ES-I3 (cell line): ENCODE data around the gene KCNK15.

Source experiments
- H3K36me3 ChIP-seq: 2 replicates; pipeline ENCODE4 v1.6.1; 2013; ENCODE audit warnings: mild to moderate bottlenecking, low read length, control low read depth, moderate library complexity; ENCODE audit not compliant: insufficient read depth
- H3K4me1 ChIP-seq: 2 replicates; pipeline ENCODE4 v1.6.1; 2013; ENCODE audit warnings: mild to moderate bottlenecking, control low read depth, low read length; ENCODE audit not compliant: insufficient read depth
- H3K9ac ChIP-seq: 2 replicates; pipeline ENCODE4 v1.6.1; 2013; ENCODE audit warnings: low read depth, mild to moderate bottlenecking, low read length, moderate library complexity
- H3K9me3 ChIP-seq: 2 replicates; pipeline ENCODE4 v1.6.1; 2013; ENCODE audit warnings: mild to moderate bottlenecking, low read length, moderate library complexity; ENCODE audit not compliant: control insufficient read depth, insufficient read depth

Gene KCNK15

DNA sequence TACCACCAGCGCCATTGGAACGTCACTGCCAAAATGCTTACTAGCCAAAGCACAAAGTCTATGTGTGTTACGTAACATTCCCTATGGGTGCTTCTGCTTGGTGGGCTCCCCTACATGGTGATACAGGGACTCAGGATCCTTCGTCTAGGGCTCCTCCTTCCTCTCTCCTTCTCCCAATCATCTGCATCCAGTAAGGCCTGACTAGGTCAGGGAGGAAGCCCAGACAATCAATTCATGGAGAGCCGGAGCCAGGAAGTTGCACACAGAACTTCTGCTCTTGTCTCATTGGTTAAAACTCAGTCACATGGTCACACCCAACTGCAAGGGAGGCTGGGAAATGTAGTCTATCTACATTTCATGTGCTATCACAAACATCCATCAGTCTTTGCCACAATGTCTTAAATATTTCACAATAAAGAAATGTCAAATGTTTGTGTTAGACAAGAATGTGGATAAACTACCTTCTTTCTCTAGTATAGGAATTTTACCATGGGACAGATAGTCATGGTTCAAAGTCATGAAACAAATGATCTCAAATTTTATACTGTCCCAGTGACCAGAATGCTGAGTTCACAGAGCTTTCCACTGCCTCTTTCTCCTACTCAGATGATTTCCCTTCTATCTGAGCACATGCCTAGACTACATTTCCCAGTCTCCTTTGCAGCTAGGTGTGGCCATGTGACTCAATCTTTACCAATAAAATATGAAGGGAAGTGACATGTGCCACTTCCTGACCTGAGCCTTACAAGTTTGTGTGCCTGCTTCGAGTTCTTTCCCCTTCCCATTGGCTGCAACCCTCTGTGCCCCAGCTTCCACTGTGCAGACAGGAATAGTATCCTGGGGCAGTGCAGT is 9.3 kb upstream of the KCNK15 start:
- Histone ChIP-seq H3K4me1 (peaks cover 19% of the 10 kb centered on the region; the same call in 1 of the 2 replicates), H3K9me3 (no peaks in the 10 kb centered on the region), H3K9ac (no peak overlapping the region), H3K36me3 (no peaks in the 10 kb centered on the region)

DNA sequence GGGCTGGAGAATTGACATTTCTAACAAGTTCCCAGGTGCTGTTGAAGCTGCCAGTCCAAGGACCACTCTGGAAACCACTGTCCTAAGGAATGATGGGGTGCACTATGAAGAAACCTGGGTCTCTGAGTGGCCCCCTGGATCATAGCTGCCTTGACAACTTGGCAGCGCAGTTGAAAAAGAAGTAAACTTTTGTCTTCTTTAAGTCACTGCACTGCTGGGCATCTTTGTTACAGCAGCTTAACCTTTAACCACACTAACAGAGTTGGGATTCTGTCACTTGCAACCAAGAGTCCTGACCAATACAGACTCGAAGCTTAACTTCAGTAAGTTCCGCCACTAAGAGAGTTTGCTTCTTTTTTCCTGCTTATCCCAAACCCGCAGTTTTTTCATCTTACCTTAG is 8.5 kb upstream of the KCNK15 start:
- H3K36me3 ChIP-seq = no peaks in the 10 kb centered on the region
- H3K4me1 ChIP-seq = peaks cover 15% of the 10 kb centered on the region; the same call in 1 of the 2 replicates
- no peaks in the 10 kb centered on the region for H3K9me3 ChIP-seq
- no peak overlapping the region for H3K9ac ChIP-seq

DNA sequence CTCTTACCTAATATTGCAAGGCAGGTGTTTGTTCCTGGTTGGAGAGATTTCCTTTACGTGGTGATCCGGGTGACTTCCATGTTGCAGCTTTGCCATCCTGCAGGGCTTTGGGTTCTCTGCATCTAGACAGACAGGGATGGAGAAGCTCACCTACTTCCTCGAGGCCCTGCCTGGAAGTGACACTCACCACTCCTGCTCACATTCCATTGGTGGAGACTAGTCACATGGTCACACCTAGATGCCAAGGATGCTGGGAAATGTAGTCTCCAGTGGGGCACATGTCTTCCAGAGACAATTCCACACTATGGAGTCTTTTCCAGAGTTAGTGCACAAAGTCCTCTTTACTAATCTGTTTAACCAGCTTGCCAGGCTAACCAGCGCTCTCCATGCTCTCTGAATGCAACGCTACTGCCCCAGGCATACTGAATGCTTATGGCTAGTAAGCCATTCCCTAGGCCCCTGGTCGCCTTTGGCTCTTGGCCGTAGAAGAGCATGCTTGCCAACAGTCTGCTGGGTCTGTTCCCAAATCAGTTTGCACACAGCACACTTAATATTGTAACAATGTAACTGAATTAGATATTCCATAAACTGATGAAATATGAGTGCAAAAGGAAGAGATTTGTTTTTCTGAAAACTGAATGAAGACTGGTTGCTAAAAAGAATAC is 6.7 kb upstream of the KCNK15 start:
- Histone ChIP-seq H3K36me3 (no peaks in the 10 kb centered on the region), H3K9ac (no peak overlapping the region), H3K4me1 (peaks cover 10% of the 10 kb centered on the region; the same call in 1 of the 2 replicates), H3K9me3 (no peaks in the 10 kb centered on the region)

DNA sequence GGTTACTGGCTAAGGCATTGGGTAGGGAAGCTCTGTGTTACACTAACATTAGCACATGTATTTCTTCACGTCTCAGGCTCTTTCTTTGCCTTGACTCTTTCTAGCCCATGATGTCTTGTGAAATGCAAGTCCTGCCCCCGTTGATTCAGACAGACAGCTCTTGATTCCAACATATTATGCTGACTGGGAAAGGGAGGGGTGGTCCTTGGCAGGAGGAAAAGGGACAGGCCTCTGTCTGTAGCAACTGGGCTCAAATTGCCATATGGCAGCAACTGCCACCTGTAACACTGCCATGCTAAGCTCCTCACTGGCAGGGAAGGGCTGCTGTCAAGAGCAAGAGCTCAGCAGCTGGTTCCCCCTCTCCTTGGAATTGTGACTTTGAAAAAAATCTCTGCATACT is 5.7 kb upstream of the KCNK15 start:
- H3K36me3 ChIP-seq = no peaks in the 10 kb centered on the region
- H3K9ac ChIP-seq = no peak overlapping the region
- no peaks in the 10 kb centered on the region for H3K9me3 ChIP-seq
- peaks cover 10% of the 10 kb centered on the region; the same call in 1 of the 2 replicates for H3K4me1 ChIP-seq

GRCh38 chr20:44742304-44743079 is 3.2 kb upstream of the KCNK15 start:
- H3K9ac ChIP-seq = no peak overlapping the region
- no peaks in the 10 kb centered on the region for H3K9me3 ChIP-seq
- H3K4me1 ChIP-seq = 0 out of 2 replicates have a peak, but pooled peaks cover 7% of the 10 kb centered on the region
- no peaks in the 10 kb centered on the region for H3K36me3 ChIP-seq

DNA sequence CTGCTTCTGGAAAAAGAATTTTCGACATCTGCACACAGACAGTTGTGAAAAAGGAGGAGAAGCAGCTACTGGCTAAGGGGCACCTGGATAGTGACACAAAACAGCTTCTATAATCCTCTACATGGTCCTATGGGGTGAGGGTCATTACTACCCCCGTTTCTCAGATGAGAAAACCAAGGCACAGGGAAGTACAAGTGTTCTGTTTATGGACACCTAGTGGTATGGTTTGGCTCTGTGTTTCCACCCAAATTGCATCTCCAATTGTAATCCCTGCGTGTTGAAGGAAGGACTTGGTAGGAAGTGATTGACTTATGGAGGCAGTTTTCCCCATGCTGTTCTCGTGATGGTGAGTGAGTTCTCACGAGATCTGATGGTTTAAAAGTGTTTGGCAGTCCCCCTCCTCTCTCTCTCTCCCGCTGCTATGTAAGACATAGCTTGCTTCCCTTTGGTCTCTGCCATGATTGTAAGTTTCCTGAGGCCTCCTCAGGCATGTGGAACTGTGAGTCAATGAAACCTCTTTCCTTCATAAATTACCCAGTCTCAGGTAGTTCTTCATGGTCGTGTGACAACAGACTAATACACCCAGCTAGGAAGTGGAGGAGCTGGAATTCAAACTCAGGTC is 2.5 kb upstream of the KCNK15 start:
- Histone ChIP-seq H3K36me3 (no peaks in the 10 kb centered on the region), H3K4me1 (0 out of 2 replicates have a peak, but pooled peaks cover 7% of the 10 kb centered on the region), H3K9me3 (no peaks in the 10 kb centered on the region), H3K9ac (no peak overlapping the region)

DNA sequence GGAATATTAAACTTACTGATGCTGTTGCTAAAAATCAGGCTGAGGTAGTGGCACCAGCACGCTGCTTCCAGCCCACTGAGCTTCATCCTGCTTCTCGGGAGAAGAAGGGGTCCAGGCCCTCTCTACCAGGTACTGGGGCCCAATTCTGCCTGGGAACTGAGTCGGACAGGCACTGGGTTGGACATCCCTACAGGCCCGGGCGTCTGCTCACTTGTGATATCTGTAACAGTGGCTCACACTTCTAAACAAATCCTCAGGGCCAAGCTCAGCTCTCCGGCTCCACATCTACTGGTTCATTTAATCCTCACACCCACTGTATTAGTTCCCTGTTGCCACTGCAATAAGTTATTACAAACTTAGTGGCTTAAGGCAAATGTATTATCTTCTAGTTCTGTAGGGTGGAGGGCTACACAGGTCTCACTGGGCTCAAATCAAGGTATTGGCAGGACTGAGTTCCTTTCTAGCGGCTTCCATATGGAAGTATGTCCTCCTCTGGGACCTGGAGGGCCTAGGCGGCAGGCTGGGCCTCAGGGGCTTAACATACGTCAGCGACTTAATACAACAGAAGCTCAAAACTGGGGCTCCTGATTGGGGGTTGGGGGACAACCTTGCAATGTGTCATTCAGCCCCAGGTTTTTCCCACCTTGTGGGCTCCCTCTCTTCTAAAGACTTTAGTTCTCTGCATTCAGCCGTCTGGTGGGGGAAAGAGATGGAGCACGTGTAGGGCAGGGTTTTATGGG is 1.6 kb upstream of the KCNK15 start:
- H3K4me1 ChIP-seq = 0 out of 2 replicates have a peak, but pooled peaks cover 7% of the 10 kb centered on the region
- no peaks in the 10 kb centered on the region for H3K36me3 ChIP-seq

GRCh38 chr20:44745122-44745597 is 505 bp upstream of the KCNK15 start:
- H3K9me3 ChIP-seq = no peaks in the 10 kb centered on the region
- no peaks in the 10 kb centered on the region for H3K36me3 ChIP-seq
- H3K9ac ChIP-seq = no peak overlapping the region; the same call in 1 of the 2 replicates
- H3K4me1 ChIP-seq = 0 out of 2 replicates have a peak, but pooled peaks cover 7% of the 10 kb centered on the region

More for the DNA sequence above, 1.6 kb upstream of the KCNK15 start:
- Histone ChIP-seq H3K9me3 (no peaks in the 10 kb centered on the region), H3K9ac (no peak overlapping the region)

DNA sequence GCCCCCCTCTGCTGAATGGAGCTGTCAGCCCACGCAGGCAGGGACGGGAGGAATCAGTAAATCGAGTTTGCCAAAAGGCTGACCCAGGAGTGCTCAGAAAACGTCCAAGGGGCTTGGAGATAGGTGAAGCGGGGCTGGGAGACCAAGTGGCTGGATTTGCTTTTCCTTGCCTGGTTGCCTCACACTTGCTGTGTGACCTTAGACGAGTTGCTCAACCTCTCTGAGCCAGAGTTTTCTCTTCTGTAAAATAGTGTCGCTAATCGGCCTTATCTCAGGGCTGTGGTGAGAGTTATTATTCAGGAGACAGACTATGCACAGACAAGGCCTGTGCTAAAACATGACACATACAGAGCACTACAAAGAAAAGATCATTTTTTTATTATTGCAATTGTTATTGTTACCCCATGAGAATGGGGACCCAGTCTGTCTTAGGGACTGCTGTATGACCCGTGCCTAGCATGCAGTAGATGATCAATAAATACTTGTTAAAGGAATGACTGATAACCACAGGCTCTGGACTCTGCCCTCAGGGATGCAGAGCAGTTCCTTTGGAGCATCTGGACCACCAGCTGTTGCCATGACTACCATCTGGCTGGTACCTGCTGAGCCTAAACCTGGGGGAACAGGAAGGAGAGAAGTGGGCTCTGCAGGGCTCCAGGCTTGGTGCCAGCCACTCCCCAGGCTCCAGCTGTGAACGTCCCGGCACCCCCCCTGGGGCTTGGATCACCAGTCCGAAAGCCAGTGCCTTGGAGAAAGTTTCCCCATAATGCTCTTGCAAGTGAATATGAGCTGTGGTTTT is 901 bp downstream of the KCNK15 start:
- H3K4me1 ChIP-seq = 0 out of 2 replicates have a peak, but pooled peaks cover 7% of the 10 kb centered on the region
- H3K36me3 ChIP-seq = no peaks in the 10 kb centered on the region
- peak overlapping the region; percentile 64; the same call in 1 of the 2 replicates for H3K9ac ChIP-seq

DNA sequence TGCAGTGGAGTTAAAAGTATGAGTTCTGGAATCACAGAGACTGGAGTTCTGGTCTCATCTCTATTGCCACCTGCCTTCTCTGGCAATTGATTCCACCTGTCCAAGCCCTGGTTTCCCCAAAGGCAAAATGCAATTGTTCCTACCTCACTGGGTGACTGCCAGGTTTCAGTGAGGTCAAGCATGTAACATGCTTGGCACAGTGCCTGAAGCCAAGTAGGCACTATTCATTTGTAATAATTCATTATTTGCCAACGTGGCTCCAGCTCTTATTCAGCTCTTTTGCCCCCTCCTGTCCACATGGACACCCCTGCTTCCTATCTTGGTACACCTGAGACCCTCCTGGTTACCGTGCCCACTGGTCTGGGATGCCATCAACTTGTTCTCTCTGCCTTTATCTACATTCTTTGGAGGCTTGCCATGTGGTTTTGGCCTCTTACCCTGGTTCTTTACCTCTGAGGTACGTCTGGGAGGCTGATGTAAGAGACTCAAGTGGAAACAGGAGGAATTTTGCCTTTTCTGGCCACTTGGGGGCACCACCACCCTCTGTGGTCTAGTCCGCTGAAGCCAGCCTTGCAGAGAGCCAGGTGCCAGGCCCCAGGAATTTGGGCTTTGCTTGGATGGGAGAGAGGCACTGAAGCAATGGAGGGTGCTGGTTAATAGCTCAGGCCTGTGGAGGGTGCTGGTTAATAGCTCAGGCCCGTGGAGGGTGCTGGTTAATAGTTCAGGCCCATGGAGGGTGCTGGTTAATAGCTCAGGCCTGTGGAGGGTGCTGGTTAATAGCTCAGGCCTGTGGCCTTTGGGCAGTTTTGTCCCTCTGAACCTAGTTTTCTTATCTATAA is 1.7 kb downstream of the KCNK15 start:
- no peaks in the 10 kb centered on the region for H3K9me3 ChIP-seq
- H3K36me3 ChIP-seq = no peaks in the 10 kb centered on the region
- 0 out of 2 replicates have a peak, but pooled peaks cover 8% of the 10 kb centered on the region for H3K4me1 ChIP-seq
- no peak overlapping the region for H3K9ac ChIP-seq

More for the DNA sequence above, 901 bp downstream of the KCNK15 start:
- no peaks in the 10 kb centered on the region for H3K9me3 ChIP-seq

DNA sequence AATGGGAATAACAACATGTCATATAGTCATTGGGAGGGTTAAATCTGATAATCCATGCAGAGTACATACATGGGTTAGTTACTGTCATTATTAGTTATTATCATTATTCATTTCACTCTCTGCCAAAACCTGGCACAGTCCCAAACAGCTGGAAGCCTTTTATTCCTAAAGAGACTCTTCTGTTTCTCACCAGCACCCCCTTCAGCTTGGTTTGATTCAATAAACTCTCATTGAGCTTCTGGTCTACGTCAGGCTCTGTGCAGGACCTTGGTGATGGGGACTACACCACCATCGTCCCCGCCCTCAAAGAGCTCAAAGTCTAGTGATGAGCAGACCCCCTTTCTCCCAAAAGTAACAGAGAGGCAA is 2.3 kb downstream of the KCNK15 start:
- Histone ChIP-seq H3K4me1 (peaks cover 13% of the 10 kb centered on the region; the same call in 1 of the 2 replicates), H3K9me3 (no peaks in the 10 kb centered on the region), H3K36me3 (no peaks in the 10 kb centered on the region), H3K9ac (no peak overlapping the region)
